IPS-18a (cell line): Measurements from ENCODE around the gene UNC80.

Experiments used
- H3K27ac ChIP-seq: one replicate; pipeline ENCODE4 v1.5.1; 2013; ENCODE audit warnings: low read length
- H3K27me3 ChIP-seq: one replicate; pipeline ENCODE4 v1.6.1; 2013; ENCODE audit warnings: mild to moderate bottlenecking, low read length; ENCODE audit not compliant: control insufficient read depth, insufficient read depth
- H3K36me3 ChIP-seq: one replicate; pipeline ENCODE4 v1.6.1; 2013; ENCODE audit warnings: low read depth, low read length; ENCODE audit not compliant: control insufficient read depth
- H3K4me1 ChIP-seq: one replicate; pipeline ENCODE4 v1.6.1; 2013; ENCODE audit warnings: low read depth, low read length; ENCODE audit not compliant: control insufficient read depth
- H3K4me3 ChIP-seq: one replicate; pipeline ENCODE4 v1.5.1; 2013; ENCODE audit warnings: low read length
- H3K9ac ChIP-seq: one replicate; pipeline ENCODE4 v1.6.1; 2013; ENCODE audit warnings: mild to moderate bottlenecking, low read length, moderate library complexity
- H3K9me3 ChIP-seq: one replicate; pipeline ENCODE4 v1.6.1; 2013; ENCODE audit warnings: low read depth, low read length; ENCODE audit not compliant: control insufficient read depth

UNC80 gene

DNA sequence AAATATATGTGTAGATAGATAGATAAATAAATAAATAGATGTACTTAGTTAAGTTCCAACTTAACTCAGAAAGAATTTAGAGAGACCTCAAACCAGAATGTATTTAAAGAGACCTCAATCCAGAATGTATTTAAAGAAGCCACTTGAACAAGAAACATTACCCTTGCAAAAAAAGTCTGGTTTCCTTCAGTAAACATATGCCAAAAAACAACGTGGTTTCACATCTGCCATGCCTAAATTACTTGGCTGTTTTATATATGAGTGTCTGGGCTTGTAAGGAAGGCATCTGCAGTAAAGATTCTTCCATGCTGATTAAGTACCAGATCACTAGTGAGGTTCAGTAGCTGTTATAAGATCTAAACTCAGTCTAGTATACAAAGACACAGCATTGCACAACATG, 201.7 kb downstream of the UNC80 start:
- Histone ChIP-seq H3K9me3 (no peaks in the 10 kb centered on the region), H3K9ac (no peak overlapping the region), H3K4me3 (no peak overlapping the region), H3K36me3 (no peaks in the 10 kb centered on the region), H3K27me3 (no peaks in the 10 kb centered on the region), H3K27ac (no peak overlapping the region), H3K4me1 (no peaks in the 10 kb centered on the region)

GRCh38 chr2:209974576-209974975, 202.9 kb downstream of the UNC80 start:
- Histone ChIP-seq H3K27me3 (no peaks in the 10 kb centered on the region), H3K9ac (no peak overlapping the region), H3K4me3 (no peak overlapping the region), H3K4me1 (no peaks in the 10 kb centered on the region), H3K27ac (no peak overlapping the region), H3K36me3 (no peaks in the 10 kb centered on the region), H3K9me3 (no peaks in the 10 kb centered on the region)

- no peak overlapping the region for H3K9ac ChIP-seq
- no peak overlapping the region for H3K27ac ChIP-seq
- no peaks in the 10 kb centered on the region for H3K27me3 ChIP-seq
- H3K4me1 ChIP-seq, result no peaks in the 10 kb centered on the region
- H3K9me3 ChIP-seq, result no peaks in the 10 kb centered on the region
- H3K4me3 ChIP-seq, result no peak overlapping the region
- H3K36me3 ChIP-seq, result no peaks in the 10 kb centered on the region
Observed at GRCh38 chr2:209976698-209977385, 205.2 kb downstream of the UNC80 start.

DNA sequence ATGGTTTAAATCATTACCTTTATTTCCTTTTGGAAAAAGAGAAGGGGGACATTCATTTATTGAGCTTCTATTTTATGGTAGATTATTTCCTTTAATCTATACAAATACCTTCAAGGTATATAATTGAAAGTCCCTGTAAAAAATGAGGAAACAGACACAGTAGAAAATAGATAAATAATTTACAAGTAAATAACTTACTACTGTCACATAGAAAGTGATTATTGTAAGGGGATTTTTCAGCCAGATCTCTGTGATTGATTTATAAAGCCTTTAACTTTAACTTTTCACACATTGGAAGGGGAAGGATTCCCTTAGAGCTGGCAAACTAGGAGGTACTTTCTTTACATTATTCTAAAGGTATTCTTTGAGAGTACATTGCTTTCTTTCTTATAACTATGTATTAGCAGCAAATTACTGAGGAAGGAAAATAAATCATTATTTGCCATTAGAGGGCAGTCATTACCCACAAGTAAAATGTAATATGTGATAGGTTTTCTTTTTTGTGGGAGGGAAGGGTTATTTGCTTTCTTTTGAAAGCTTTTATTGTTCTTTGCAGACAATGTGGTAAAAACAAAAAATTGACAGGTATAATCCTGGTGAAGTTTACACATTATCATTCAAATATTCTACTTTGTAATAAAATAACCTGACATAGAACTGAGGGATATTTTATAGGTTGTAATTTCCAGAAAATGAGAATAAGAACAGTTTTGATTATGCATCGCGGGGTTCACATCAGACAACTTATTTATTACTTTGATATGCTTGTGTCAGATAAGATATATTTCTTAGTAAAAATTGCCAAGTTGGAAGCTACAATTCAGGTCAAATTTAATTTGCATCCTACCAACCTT, 206.0 kb downstream of the UNC80 start:
- Histone ChIP-seq H3K4me3 (no peak overlapping the region), H3K9ac (no peak overlapping the region), H3K27ac (no peak overlapping the region), H3K36me3 (no peaks in the 10 kb centered on the region), H3K4me1 (no peaks in the 10 kb centered on the region), H3K27me3 (no peaks in the 10 kb centered on the region), H3K9me3 (no peaks in the 10 kb centered on the region)

GRCh38 chr2:209984291-209984690, 212.7 kb downstream of the UNC80 start:
- no peaks in the 10 kb centered on the region for H3K36me3 ChIP-seq
- H3K9me3 ChIP-seq, result no peaks in the 10 kb centered on the region
- no peak overlapping the region for H3K4me3 ChIP-seq
- no peaks in the 10 kb centered on the region for H3K4me1 ChIP-seq
- no peak overlapping the region for H3K9ac ChIP-seq
- H3K27me3 ChIP-seq, result no peaks in the 10 kb centered on the region
- H3K27ac ChIP-seq, result no peak overlapping the region

DNA sequence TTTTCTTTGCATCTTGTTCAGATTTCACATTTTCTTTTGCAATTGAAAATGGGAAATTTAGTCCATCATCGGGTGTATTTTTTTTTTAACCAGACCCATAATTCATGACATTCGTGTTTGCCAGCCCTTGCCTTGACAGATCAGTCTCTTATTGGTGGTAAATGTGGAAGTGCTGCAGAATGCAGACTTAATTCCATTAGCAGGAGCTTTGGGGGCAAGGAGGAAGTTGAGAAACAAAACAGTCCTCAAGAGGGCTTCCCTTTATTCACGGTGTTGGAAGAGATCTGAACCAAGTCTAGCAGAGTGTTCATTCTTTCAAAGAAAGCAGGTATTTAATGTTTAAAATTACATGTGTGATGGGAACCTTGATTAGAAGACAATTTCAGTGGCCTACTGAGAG, 214.2 kb downstream of the UNC80 start:
- Histone ChIP-seq H3K4me3 (no peak overlapping the region), H3K9ac (no peak overlapping the region), H3K36me3 (no peaks in the 10 kb centered on the region), H3K27ac (no peak overlapping the region), H3K9me3 (no peaks in the 10 kb centered on the region), H3K27me3 (no peaks in the 10 kb centered on the region), H3K4me1 (no peaks in the 10 kb centered on the region)

DNA sequence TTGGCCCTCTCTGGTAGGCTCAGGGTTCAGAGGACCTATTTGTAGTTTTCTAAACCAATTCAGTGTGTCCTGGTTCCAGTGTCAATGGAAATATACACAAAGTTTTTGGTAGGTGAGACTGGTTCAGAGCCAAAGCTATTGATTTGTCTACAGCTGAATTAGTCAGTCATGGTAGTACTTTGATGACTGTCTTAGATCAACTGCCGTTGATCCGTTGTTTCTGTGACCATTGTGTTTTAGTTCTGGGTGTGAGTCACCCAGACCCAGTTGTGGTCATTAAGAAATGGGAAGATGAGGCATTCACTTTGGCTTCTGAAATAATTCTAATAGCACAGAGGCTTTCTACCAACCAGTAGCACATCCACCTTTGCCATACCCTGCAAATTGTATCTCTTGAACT, 214.8 kb downstream of the UNC80 start:
- H3K9ac ChIP-seq, result no peak overlapping the region
- H3K4me3 ChIP-seq, result no peak overlapping the region
- no peaks in the 10 kb centered on the region for H3K4me1 ChIP-seq
- no peaks in the 10 kb centered on the region for H3K36me3 ChIP-seq
- H3K9me3 ChIP-seq, result no peaks in the 10 kb centered on the region
- no peaks in the 10 kb centered on the region for H3K27me3 ChIP-seq
- H3K27ac ChIP-seq, result no peak overlapping the region

- no peaks in the 10 kb centered on the region for H3K9me3 ChIP-seq
- no peaks in the 10 kb centered on the region for H3K4me1 ChIP-seq
- no peak overlapping the region for H3K27ac ChIP-seq
- H3K4me3 ChIP-seq, result no peak overlapping the region
- no peaks in the 10 kb centered on the region for H3K27me3 ChIP-seq
- H3K36me3 ChIP-seq, result no peaks in the 10 kb centered on the region
- H3K9ac ChIP-seq, result no peak overlapping the region
Observed at GRCh38 chr2:209988010-209988409, 216.4 kb downstream of the UNC80 start.

DNA sequence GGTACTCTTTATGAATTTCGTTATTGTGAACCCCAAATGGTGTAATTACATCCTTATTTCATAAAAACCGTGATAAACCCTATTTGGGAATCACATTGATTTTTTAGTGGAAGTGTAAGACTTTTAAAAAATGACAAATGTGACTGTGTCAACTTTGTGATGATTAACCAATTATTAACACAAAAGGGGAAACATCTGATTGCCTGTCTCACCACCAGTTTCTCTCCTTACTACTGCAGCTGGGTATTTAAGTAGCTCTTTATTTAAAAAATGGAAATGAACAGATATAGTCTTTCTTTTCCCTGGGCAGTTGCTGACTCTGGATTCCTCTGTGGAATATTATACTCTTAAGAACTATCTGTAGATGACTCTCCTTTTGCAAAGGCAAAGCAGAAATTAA, 219.2 kb downstream of the UNC80 start:
- Histone ChIP-seq H3K9me3 (no peaks in the 10 kb centered on the region), H3K4me3 (no peak overlapping the region), H3K9ac (no peak overlapping the region), H3K36me3 (no peaks in the 10 kb centered on the region), H3K27me3 (no peaks in the 10 kb centered on the region), H3K27ac (no peak overlapping the region), H3K4me1 (no peaks in the 10 kb centered on the region)

DNA sequence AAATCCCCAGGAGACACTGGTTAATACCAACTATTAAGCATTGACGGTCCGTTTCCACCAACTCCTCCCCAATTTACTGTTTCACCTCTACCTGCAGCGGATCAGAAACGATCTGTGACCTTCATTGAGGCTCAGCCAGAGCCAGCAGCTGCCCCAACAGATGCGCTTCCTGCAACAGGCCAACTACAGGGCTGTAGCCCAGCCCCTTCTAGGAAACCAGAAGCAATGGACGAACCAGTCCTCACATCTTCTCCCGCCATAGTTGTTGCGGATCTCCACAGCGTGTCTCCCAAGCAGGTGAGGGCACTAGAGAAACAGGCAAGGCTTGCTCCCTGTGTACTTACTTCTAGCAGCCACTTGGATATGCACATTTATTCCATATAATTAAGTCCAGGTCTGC, 222.3 kb downstream of the UNC80 start:
- Histone ChIP-seq H3K27me3 (no peaks in the 10 kb centered on the region), H3K4me1 (no peaks in the 10 kb centered on the region), H3K27ac (no peak overlapping the region), H3K9me3 (no peaks in the 10 kb centered on the region), H3K36me3 (no peaks in the 10 kb centered on the region), H3K9ac (no peak overlapping the region), H3K4me3 (no peak overlapping the region)

DNA sequence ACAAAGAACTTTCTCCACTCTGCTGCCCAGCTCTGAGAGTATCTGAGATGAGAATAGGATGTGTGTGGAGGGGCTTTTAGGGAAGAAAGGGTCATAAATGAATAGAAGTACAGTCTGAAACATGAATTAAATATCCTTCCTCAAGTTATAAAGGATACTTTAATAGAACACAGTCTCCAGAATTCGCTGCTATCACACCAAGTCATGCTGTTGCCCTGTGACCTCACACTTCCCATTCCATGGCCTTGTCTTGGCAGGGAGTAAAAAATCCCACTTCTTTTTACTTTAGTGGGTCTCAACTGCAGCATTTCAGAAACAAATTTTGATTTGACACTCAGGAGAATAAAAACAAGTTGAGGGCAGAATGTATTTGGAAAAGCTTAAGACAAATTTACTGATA, 227.0 kb downstream of the UNC80 start:
- no peak overlapping the region for H3K27ac ChIP-seq
- no peaks in the 10 kb centered on the region for H3K27me3 ChIP-seq
- no peaks in the 10 kb centered on the region for H3K9me3 ChIP-seq
- H3K4me3 ChIP-seq, result no peak overlapping the region
- H3K9ac ChIP-seq, result no peak overlapping the region
- H3K4me1 ChIP-seq, result peaks cover 9% of the 10 kb centered on the region
- H3K36me3 ChIP-seq, result no peaks in the 10 kb centered on the region
